Activated T-helper 1 cell treated with anti-CD3 and anti-CD28 coated beads, Interleukin-12 subunit alpha, Interleukin-12 subunit beta, Interleukin-2, Interleukin-4 antibody, amounts not matched to agents 30 ng/mL and 10 ng/mL and 1 ng/mL, durations not matched to agents 14 hours and 24 hours and 36 hours (primary cell): Measurements from ENCODE around the gene JAKMIP3. TPM values are rescaled to one million over a fixed set of nuclear protein-coding genes. Genes with fewer than 3 reads are reported as not detected.

Experiments
- DNase-seq: peaks from one replicate; pipeline ENCODE4 v3.0.0; 2021; ENCODE audit warnings: low spot score
- H3K27ac Mint-ChIP-seq: one replicate; pipeline ENCODE4 v1.8.0; 2021; ENCODE audit warnings: mild to moderate bottlenecking, mixed read lengths
- H3K27me3 Mint-ChIP-seq: one replicate; pipeline ENCODE4 v1.8.0; 2022; ENCODE audit warnings: mild to moderate bottlenecking, moderate library complexity, mixed read lengths; ENCODE audit not compliant: insufficient read depth
- H3K36me3 Mint-ChIP-seq: one replicate; pipeline ENCODE4 v1.8.0; 2021; ENCODE audit warnings: low read depth, mixed read lengths
- H3K4me1 Mint-ChIP-seq: one replicate; pipeline ENCODE4 v1.8.0; 2021; ENCODE audit warnings: low read depth, mixed read lengths
- H3K4me3 Mint-ChIP-seq: one replicate; pipeline ENCODE4 v1.8.0; 2021; ENCODE audit warnings: mild to moderate bottlenecking, moderate library complexity, mixed read lengths
- H3K9me3 Mint-ChIP-seq: one replicate; pipeline ENCODE4 v1.8.0; 2021; ENCODE audit warnings: mixed read lengths
- intact Hi-C: fragments of 100-400 bp; cut with micrococcal nuclease; formaldehyde crosslinking; loops from one replicate; pipeline ENCODE4 v1.15.1; 2024
- total RNA-seq: library from RNA; stranded (reverse); gene quantifications from 2 replicates; pipeline ENCODE4 v1.2.3, GENCODE V29; 2022

Gene JAKMIP3
- total RNA-seq, 1 donor from 2014 or later, result 1.1 TPM

DNA sequence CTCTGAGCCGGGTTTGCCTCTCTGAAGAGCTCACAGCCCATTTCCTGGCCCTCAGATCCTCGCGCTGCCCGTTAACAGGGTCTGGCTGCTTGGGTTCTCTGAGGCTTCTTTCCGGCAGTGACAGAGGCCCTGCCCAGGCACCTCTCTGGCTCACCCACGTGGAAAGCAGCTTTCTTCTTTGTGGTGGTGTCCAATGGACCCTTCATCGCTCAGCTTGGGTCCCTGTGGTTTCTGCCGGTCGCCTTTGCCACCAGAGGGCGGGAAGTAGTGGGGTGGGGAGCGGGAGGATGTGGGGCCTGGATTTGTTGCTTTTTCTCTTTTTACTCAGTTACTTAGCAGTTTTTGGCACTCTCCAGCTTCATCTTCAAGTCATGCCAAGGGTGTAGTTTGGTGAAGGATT lies 15.6 kb upstream of the JAKMIP3 start:
- Mint-ChIP-seq H3K27me3 (no peaks in the 10 kb centered on the region), H3K27ac (no peak overlapping the region), H3K4me3 (no peak overlapping the region), H3K9me3 (peaks cover 20% of the 10 kb centered on the region), H3K4me1 (no peaks in the 10 kb centered on the region), H3K36me3 (peaks cover 2% of the 10 kb centered on the region)
- intact Hi-C loops, result no loop called here
- DNase-seq, result no peak

DNA sequence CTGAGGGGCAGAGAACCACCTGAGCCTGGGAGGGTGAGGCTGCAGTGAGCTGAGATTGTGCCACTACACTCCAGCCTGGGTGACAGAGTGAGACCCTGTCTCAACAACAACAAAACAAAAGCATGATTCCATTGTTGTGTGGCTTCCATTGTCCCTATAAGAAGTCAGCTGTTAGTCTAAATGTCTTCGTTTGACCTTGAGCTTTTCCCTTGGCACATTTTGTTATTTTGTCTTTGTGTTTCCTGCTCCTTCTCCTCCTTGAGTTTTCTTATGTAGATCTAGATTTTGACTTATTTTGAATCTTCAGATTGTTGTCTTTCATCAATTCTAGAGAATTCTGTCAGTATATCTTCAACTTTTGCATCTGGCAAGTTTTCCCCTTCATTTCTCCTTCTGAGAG lies 13.6 kb upstream of the JAKMIP3 start:
- Mint-ChIP-seq H3K4me1 (no peaks in the 10 kb centered on the region), H3K4me3 (no peak overlapping the region), H3K36me3 (peaks cover 2% of the 10 kb centered on the region), H3K27me3 (no peaks in the 10 kb centered on the region), H3K27ac (no peak overlapping the region), H3K9me3 (peaks cover 20% of the 10 kb centered on the region)
- no peak for DNase-seq
- intact Hi-C loops, result no loop called here

DNA sequence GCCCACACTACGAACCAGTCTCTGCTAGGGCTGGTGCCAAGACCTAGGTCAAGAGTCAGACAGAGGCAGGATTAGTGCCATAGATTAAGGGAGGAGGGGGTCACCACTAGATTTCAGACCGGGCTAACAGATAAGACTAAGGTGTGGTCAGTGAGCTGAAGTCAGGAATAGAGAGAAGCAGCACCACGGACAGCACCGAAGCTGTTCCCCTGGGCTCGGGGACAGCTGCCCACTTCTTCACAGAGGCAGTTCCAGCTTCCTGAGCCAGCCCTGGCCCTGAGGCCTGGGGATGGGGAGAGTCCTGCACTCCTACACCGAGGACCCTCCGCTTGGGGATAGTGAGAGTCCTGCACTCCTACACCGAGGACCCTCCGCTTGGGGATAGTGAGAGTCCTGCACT lies 11.2 kb upstream of the JAKMIP3 start:
- Mint-ChIP-seq H3K27me3 (no peaks in the 10 kb centered on the region), H3K9me3 (peaks cover 20% of the 10 kb centered on the region), H3K36me3 (peaks cover 2% of the 10 kb centered on the region), H3K27ac (no peak overlapping the region), H3K4me1 (no peaks in the 10 kb centered on the region), H3K4me3 (no peak overlapping the region)
- intact Hi-C loops, result no loop called here
- no peak for DNase-seq

DNA sequence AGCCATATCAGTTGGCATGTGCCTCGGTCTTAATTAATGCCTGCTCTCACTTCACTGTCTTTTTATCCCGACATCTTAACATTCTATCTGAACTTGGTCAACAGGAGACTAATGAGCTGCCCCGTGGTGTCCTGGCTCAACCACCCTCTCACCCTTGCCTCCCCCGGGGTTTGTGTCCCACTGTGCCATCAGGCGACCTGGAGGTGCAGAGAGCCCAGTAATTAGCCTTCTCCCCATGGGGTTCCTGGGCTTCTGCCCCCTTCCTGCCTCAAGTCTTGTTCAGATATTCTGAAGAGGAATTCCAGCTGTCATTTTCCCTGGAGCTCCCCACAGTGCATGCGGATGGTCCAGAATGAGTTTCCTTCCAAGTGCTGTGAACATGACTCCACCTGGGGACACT lies 10.1 kb upstream of the JAKMIP3 start:
- peaks cover 2% of the 10 kb centered on the region for H3K36me3 Mint-ChIP-seq
- intact Hi-C loops, result no loop called here
- no peak overlapping the region for H3K27ac Mint-ChIP-seq

DNA sequence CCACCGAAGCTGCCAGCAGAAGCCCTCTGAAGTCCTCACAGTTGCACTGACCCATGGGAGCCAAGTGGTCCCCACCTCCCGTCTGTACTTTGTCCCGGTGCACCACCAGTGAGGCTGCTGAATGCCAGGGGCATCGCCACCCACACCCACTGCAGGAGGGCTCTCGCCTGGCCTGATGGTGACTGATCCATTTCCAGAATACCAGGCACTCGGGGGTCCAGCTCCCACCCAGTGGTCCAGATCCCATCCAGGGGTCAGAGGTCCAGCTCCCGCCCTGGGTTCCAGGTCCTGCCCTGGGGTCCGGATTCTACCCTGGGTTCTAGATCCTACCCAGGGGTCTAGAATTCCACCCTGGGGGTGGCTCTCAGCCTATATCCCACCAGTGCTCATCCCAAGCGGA lies 9.1 kb upstream of the JAKMIP3 start:
- no peaks in the 10 kb centered on the region for H3K4me1 Mint-ChIP-seq
- H3K27me3 Mint-ChIP-seq, result no peaks in the 10 kb centered on the region
- H3K9me3 Mint-ChIP-seq, result peaks cover 20% of the 10 kb centered on the region
- no peak overlapping the region for H3K27ac Mint-ChIP-seq
- H3K36me3 Mint-ChIP-seq, result peaks cover 2% of the 10 kb centered on the region
- H3K4me3 Mint-ChIP-seq, result no peak overlapping the region
- no peak for DNase-seq
- intact Hi-C loops, result no loop called here

More for the DNA sequence above, 10.1 kb upstream of the JAKMIP3 start:
- H3K4me1 Mint-ChIP-seq, result no peaks in the 10 kb centered on the region
- H3K9me3 Mint-ChIP-seq, result peaks cover 20% of the 10 kb centered on the region
- H3K4me3 Mint-ChIP-seq, result no peak overlapping the region
- H3K27me3 Mint-ChIP-seq, result no peaks in the 10 kb centered on the region
- no peak for DNase-seq

DNA sequence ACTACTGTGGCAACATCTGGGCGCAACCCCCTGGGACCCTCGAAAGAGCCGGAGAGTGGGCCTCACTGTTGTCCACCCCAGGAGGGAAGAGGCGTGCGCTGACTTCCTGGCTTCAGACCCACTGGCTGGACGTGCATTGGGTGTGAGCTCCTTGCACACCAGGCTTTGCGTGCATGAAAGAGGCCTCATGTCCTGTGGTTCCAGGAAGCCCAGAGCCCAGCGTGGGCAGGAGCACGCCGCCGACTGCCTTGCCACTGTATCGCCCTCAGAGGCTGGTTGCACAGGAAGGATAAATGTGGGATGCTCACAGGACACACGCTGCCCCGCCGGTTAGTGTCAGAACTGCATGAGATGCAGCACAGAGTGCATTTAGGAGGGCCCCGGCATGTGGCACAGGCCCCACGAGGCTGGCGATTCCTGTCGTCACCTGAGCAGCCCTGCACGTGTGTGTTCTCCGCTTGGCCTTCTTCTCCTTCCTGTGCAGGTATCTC lies 8.5 kb upstream of the JAKMIP3 start:
- Mint-ChIP-seq H3K27me3 (no peaks in the 10 kb centered on the region), H3K36me3 (peaks cover 1% of the 10 kb centered on the region), H3K4me1 (no peaks in the 10 kb centered on the region), H3K4me3 (no peak overlapping the region), H3K9me3 (peaks cover 17% of the 10 kb centered on the region), H3K27ac (no peak overlapping the region)
- no peak for DNase-seq
- intact Hi-C loops, result no loop called here

DNA sequence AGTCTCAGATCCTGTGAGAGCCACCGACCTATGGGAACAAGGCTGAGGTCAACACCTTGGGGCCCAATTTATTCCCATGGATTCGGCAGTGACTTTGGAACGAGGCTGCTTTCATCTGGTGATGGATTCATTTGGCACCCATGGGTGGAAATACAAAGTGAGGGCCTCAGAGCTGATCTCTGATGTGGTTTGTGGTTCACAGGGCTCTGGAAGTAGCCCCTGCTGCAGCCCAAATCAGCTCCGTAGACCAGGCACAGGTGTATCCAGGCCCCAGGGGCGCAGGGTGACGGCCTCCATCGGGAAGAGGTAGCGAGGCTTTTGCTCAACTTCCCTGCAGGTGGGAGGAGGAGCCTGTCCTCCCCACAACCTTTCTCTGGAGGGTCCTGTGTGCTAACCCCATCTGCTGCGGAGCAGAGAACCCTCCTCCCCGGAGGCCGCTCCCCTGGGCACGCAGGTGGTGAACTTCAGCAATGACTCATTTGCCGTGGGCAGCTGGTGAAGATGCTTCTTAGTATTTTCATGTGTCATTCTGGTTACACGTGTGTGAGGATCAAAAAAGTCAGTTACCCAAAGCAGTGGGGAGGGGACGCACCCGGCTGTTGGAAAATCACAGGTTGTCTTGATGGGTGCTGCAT lies 7.5 kb upstream of the JAKMIP3 start:
- H3K4me3 Mint-ChIP-seq, result no peak overlapping the region

DNA sequence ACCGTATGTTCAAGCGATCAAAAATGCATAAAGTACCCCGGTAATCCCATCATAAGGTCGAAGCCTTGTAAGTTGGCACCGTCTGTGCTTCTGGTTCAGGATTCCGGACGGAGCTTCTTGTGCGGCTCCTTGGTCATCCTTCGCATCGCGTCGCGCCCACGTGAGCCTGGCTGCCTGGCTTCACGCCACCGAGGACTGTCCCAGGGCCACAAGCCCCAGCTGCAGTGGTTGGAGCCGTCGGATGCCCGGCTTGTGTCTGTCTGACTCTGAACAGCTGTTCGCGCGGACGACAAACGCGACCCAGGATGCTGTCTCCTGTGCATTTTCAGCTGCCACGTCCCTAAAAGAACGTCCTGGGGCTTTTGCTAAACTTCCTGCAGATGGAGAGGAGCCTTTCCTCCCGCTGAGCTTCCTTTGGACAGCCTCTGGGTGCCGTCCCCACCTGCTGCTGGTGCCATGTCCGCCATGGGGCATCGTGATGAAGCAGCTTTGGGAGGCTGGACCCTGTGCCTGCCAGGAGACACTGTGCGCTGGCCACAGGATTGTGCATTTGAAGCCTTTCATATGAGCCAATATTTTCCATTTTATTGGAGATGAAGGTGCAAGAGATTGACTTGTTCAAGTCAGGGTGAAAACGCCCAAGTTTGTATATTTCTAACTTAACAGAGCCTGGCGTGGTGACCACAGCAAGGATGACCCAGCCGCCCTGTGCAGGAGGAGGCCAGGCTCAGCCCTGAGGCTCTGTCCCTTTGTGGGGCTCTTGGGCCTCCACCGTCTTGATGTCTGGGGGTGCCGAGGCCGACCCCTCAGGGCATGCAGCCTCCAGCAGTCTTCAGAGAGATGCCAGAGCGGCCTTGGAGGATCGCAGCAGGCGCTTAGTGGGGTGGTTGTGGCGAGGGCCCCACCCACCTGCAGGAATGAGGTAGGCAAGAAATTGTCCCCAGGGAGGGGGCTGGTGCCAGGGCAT lies 6.7 kb upstream of the JAKMIP3 start:
- Mint-ChIP-seq H3K9me3 (peaks cover 3% of the 10 kb centered on the region), H3K27ac (no peak overlapping the region), H3K27me3 (no peaks in the 10 kb centered on the region), H3K36me3 (no peaks in the 10 kb centered on the region), H3K4me3 (no peak overlapping the region), H3K4me1 (no peaks in the 10 kb centered on the region)
- intact Hi-C loops, result no loop called here
- DNase-seq, result no peak

More for the DNA sequence above, 7.5 kb upstream of the JAKMIP3 start:
- Mint-ChIP-seq H3K27ac (no peak overlapping the region), H3K27me3 (no peaks in the 10 kb centered on the region), H3K9me3 (peaks cover 7% of the 10 kb centered on the region), H3K36me3 (no peaks in the 10 kb centered on the region), H3K4me1 (no peaks in the 10 kb centered on the region)
- intact Hi-C loops, result no loop called here
- DNase-seq, result no peak

DNA sequence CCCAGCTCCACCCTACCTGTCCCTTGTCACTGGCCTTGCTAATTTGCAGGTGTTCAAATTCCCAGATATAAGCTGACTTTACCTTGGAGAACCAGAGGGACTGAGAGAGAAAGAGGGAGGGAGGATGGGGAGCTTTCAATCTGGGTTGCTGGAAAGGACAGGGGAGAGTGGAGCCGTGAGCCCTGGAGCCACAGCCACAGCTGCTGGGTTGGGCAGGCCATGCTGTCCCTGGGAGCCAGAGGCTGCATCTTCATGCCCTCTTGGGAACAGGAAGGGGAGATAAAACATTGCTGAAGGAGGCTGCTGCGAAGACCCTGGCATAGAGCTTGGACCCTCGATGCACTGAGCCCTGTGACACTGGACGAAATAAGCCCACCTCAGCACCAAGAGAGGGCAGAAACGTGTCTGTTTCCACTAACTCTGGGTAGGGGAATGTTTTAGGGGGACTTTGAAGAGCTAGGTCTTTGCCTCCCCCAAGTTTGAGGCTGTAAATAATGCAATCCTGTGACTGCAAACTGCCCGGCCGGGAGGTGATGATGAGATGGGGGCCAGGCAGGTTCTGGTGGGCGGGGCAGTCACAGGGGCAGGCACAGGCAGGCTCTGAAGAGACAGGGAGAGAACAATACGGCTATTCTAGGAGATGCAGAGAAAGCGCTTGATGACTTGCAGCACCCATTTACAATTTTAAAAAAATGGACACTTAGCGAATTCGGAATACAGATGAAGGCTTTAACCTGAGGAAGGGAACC lies 5.8 kb upstream of the JAKMIP3 start:
- Mint-ChIP-seq H3K4me3 (no peak overlapping the region), H3K9me3 (no peaks in the 10 kb centered on the region), H3K27ac (no peak overlapping the region), H3K27me3 (no peaks in the 10 kb centered on the region), H3K4me1 (no peaks in the 10 kb centered on the region), H3K36me3 (no peaks in the 10 kb centered on the region)
- intact Hi-C loops, result no loop called here
- no peak for DNase-seq

DNA sequence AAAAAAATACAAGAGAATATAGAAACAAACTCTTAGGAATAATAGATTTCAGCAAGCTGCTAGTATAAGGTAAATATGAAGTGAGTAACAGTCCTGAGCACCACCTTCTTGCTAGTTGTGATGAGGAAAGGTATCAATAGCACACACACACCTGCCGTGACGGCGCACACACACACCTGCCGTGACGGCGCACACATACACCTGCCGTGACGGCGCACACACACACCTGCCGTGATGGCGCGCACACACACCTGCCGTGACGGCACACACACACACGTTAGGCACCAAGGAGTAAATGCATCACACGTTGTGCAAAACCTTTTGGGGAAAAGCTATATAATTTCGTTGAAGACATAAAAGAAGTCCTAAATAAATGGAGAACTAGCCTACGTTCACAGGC lies 4.7 kb upstream of the JAKMIP3 start:
- DNase-seq, result no peak
- Mint-ChIP-seq H3K36me3 (no peaks in the 10 kb centered on the region), H3K4me3 (no peak overlapping the region), H3K27ac (no peak overlapping the region), H3K4me1 (no peaks in the 10 kb centered on the region), H3K27me3 (peaks cover 4% of the 10 kb centered on the region), H3K9me3 (no peaks in the 10 kb centered on the region)
- intact Hi-C loops, result no loop called here

DNA sequence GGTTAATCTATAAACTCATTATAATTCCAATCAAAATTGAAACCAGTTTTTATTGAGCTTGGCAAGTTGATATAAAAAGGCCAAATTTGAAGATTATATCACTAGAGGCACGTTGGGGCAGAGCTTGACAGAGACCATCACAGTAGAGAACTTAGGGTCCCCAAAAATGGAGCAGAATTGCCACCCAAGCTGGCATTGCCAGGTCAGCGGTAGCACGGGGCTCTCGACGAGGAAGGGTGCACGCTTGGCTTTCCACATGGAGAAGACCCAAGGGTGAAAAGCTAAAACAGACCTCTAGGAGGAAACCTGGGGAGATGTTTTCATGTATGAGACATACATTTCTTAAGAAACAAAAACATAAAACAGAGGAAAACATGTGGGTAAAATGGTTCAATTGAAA lies 4.3 kb upstream of the JAKMIP3 start:
- no peak for DNase-seq
- Mint-ChIP-seq H3K4me3 (no peak overlapping the region), H3K27ac (no peak overlapping the region), H3K36me3 (no peaks in the 10 kb centered on the region), H3K4me1 (no peaks in the 10 kb centered on the region), H3K9me3 (no peaks in the 10 kb centered on the region), H3K27me3 (peaks cover 6% of the 10 kb centered on the region)
- intact Hi-C loops, result no loop called here

DNA sequence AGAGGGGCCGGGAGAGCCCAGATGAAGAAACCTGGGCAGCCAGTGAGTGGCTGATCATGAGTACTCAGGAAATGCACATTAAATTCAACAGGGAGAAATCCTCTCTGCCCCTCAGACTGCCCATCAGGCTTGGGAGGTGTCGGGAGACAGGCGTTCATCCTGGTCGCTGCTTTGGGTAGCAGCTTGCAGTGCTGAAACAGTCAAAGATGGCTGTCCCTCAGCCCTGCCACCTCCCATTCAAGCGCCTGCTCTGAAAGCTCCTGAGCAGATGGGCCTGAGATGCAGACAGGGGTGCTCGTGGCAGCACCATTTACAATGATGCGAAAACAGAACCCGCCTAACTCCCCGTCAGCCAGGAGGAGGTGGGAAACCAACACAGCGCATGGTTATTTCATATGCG lies 3.6 kb upstream of the JAKMIP3 start:
- no peaks in the 10 kb centered on the region for H3K36me3 Mint-ChIP-seq
- DNase-seq, result no peak
- H3K27me3 Mint-ChIP-seq, result peaks cover 6% of the 10 kb centered on the region
- no peaks in the 10 kb centered on the region for H3K4me1 Mint-ChIP-seq
- no peak overlapping the region for H3K4me3 Mint-ChIP-seq
- intact Hi-C loops, result no loop called here
- no peaks in the 10 kb centered on the region for H3K9me3 Mint-ChIP-seq
- H3K27ac Mint-ChIP-seq, result no peak overlapping the region
